Stomach (tissue), 4 donors: ENCODE data around the gene KLK2.

Experiments
- EP300 ChIP-seq: sonication (generic); formaldehyde crosslinking; IDR thresholded peaks from one replicate; pipeline ENCODE4 v1.6.1; 2017; ENCODE audit warnings: antibody characterized with exemption
- POLR2A ChIP-seq, 4 donors: fragments of 450-650 bp; IDR thresholded peaks; one replicate each; pipeline ENCODE4 v1.6.1; 2016; ENCODE audit warnings: antibody characterized with exemption in 4 of 4, control low read depth in 2 of 4, mild to moderate bottlenecking in 1 of 4, moderate library complexity in 1 of 4

- TF ChIP-seq POLR2A (IDR thresholded peaks at IDR 0.05) = no peak
- no peak for TF ChIP-seq EP300
These were observed 29.5 kb upstream of the KLK2 start for GRCh38 chr19:50843701-50844221.
